Naive thymus-derived CD4-positive, alpha-beta T cell (primary cell): ENCODE data around the gene NKAIN1. TPM values are rescaled to one million over a fixed set of nuclear protein-coding genes. Genes with fewer than 3 reads are reported as not detected.

Experiments
- ATAC-seq: fragments of 150-1000 bp; cut with Tn5 transposase; 2 replicates; pipeline ENCODE4 v1.10.0; 2021; ENCODE audit warnings: mild to moderate bottlenecking, moderate library complexity
- CTCF ChIA-PET: fragments of 350-600 bp; sonication (Branson Sonifier 250); formaldehyde crosslinking; loops from one replicate; lab custom pipeline; 2021; ENCODE audit warnings: antibody characterized with exemption; lab: Charles Lee
- POLR2A ChIA-PET: fragments of 350-600 bp; sonication (Branson Sonifier 250); formaldehyde crosslinking; loops from one replicate; lab custom pipeline; 2021; ENCODE audit warnings: antibody characterized with exemption, inconsistent platforms; lab: Charles Lee
- DNase-seq, 9 donors: peaks; one replicate each; pipeline versions ENCODE4 v3.0.0 to v3.0.0-alpha.2; 2020 to 2022; ENCODE audit warnings: mixed read lengths in 1 of 9
- H3K27ac ChIP-seq: one replicate; pipeline ENCODE4 v1.7.0; 2013; ENCODE audit warnings: mild to moderate bottlenecking, low read depth, low read length, moderate library complexity
- H3K27me3 ChIP-seq, 2 donors: one replicate each; pipeline ENCODE4 v1.7.0; 2013; ENCODE audit warnings: low read length in 2 of 2, mild to moderate bottlenecking in 2 of 2, moderate library complexity in 2 of 2; ENCODE audit not compliant: control insufficient read depth in 2 of 2, insufficient read depth in 2 of 2
- H3K36me3 ChIP-seq, 3 experiments: 1 replicate in 2 of 3; 2 replicates in 1 of 3; pipeline ENCODE4 v1.7.0; 2013; ENCODE audit warnings: low read length in 3 of 3, mild to moderate bottlenecking in 3 of 3, moderate library complexity in 1 of 3; ENCODE audit not compliant: insufficient read depth in 3 of 3, control insufficient read depth in 2 of 3
- H3K4me1 ChIP-seq, 2 donors: one replicate each; pipeline ENCODE4 v1.7.0; 2013; ENCODE audit warnings: low read length in 2 of 2, mild to moderate bottlenecking in 2 of 2, moderate library complexity in 1 of 2; ENCODE audit not compliant: control insufficient read depth in 2 of 2, insufficient read depth in 2 of 2
- H3K4me3 ChIP-seq: 2 replicates; pipeline ENCODE4 v1.7.0; 2013; ENCODE audit warnings: mild to moderate bottlenecking, low read length
- H3K9me3 ChIP-seq, 3 experiments: 1 replicate in 2 of 3; 2 replicates in 1 of 3; pipeline ENCODE4 v1.7.0; 2013; ENCODE audit warnings: low read length in 3 of 3; ENCODE audit not compliant: control insufficient read depth in 2 of 3
- H3K27ac Mint-ChIP-seq, 9 donors: one replicate each; pipeline ENCODE4 v1.8.0; 2020 to 2022; ENCODE audit warnings: mixed read lengths in 9 of 9, mild to moderate bottlenecking in 8 of 9, moderate library complexity in 5 of 9, inconsistent platforms in 2 of 9
- H3K27me3 Mint-ChIP-seq, 5 donors: one replicate each; pipeline ENCODE4 v1.8.0; 2021 to 2022; ENCODE audit warnings: mixed read lengths in 5 of 5, mild to moderate bottlenecking in 1 of 5
- H3K36me3 Mint-ChIP-seq, 5 donors: one replicate each; pipeline ENCODE4 v1.8.0; 2020 to 2022; ENCODE audit warnings: mixed read lengths in 5 of 5, mild to moderate bottlenecking in 3 of 5, inconsistent platforms in 1 of 5
- H3K4me1 Mint-ChIP-seq, 7 donors: one replicate each; pipeline ENCODE4 v1.8.0; 2020 to 2022; ENCODE audit warnings: mixed read lengths in 7 of 7, mild to moderate bottlenecking in 3 of 7, inconsistent platforms in 1 of 7
- H3K4me3 Mint-ChIP-seq, 10 donors: one replicate each; pipeline ENCODE4 v1.8.0; 2020 to 2022; ENCODE audit warnings: mild to moderate bottlenecking in 10 of 10, mixed read lengths in 10 of 10, moderate library complexity in 6 of 10, inconsistent platforms in 2 of 10
- H3K9me3 Mint-ChIP-seq, 11 donors: one replicate each; pipeline ENCODE4 v1.8.0; 2020 to 2022; ENCODE audit warnings: mixed read lengths in 11 of 11, mild to moderate bottlenecking in 4 of 11, inconsistent platforms in 1 of 11, moderate library complexity in 1 of 11
- intact Hi-C, 2 donors: fragments of 100-400 bp; cut with micrococcal nuclease; formaldehyde crosslinking; loops; one replicate each; pipeline ENCODE4 v1.15.1; 2023
- polyA plus RNA-seq, 2 donors: library from polyadenylated mRNA; unstranded; fragments of 300-500 nt; fragmentation: Illumina TruSeq; gene quantifications; one replicate each; pipeline ENCODE4 v1.2.3, GENCODE V29; 2021
- total RNA-seq, 6 experiments: library from RNA in 5 of 6; stranded (reverse) in 5 of 6; gene quantifications; 1 replicate in 5 of 6; 2 replicates in 1 of 6; pipeline ENCODE4 v1.2.3 and lab custom pipeline; 2021 to 2026

The NKAIN1 gene
- total and polyA plus RNA-seq, 7 experiments from 2014 or later: not detected

GRCh38 chr1:31216016-31216415 lies 23.7 kb downstream of the NKAIN1 start:
- H3K9me3 ChIP-seq: no peaks in the 10 kb centered on the region
- ATAC-seq (no peak), DNase-seq (no peak)
- peaks cover 3 to 10% (median 8%) of the 10 kb centered on the region in 5 donors for H3K27me3 Mint-ChIP-seq
- intact Hi-C loops: no loop called here
- H3K36me3 Mint-ChIP-seq: peaks cover 0 to 2% (median 0%) of the 10 kb centered on the region in 5 donors
- ChIA-PET POLR2A (no interaction called here), CTCF (no interaction called here)
- H3K9me3 Mint-ChIP-seq: peaks cover 0 to 15% (median 4%) of the 10 kb centered on the region in 11 donors
- no peak overlapping the region for H3K27ac ChIP-seq
- no peaks in the 10 kb centered on the region for H3K4me1 ChIP-seq
- no peaks in the 10 kb centered on the region for H3K36me3 ChIP-seq
- no peaks in the 10 kb centered on the region for H3K4me1 Mint-ChIP-seq
- H3K27ac Mint-ChIP-seq: no peak overlapping the region
- no peak overlapping the region for H3K4me3 Mint-ChIP-seq
- H3K27me3 ChIP-seq: no peaks in the 10 kb centered on the region
- no peak overlapping the region for H3K4me3 ChIP-seq

- Mint-ChIP-seq H3K27ac (no peak overlapping the region), H3K4me1 (no peaks in the 10 kb centered on the region), H3K4me3 (no peak overlapping the region), H3K27me3 (peaks cover 3 to 13% (median 8%) of the 10 kb centered on the region in 5 donors), H3K9me3 (peaks cover 0 to 23% (median 8%) of the 10 kb centered on the region in 11 donors), H3K36me3 (peaks cover 0 to 4% (median 0%) of the 10 kb centered on the region in 5 donors)
- ATAC-seq (no peak), DNase-seq (no peak)
- intact Hi-C loops: no loop called here
- no peaks in the 10 kb centered on the region for H3K36me3 ChIP-seq
- no peak overlapping the region for H3K27ac ChIP-seq
- H3K27me3 ChIP-seq: no peaks in the 10 kb centered on the region
- H3K4me3 ChIP-seq: no peak overlapping the region
- H3K4me1 ChIP-seq: no peaks in the 10 kb centered on the region
- H3K9me3 ChIP-seq: no peaks in the 10 kb centered on the region
- ChIA-PET POLR2A (no interaction called here), CTCF (no interaction called here)
Measured at GRCh38 chr1:31215065-31215570, 24.6 kb downstream of the NKAIN1 start.

DNA sequence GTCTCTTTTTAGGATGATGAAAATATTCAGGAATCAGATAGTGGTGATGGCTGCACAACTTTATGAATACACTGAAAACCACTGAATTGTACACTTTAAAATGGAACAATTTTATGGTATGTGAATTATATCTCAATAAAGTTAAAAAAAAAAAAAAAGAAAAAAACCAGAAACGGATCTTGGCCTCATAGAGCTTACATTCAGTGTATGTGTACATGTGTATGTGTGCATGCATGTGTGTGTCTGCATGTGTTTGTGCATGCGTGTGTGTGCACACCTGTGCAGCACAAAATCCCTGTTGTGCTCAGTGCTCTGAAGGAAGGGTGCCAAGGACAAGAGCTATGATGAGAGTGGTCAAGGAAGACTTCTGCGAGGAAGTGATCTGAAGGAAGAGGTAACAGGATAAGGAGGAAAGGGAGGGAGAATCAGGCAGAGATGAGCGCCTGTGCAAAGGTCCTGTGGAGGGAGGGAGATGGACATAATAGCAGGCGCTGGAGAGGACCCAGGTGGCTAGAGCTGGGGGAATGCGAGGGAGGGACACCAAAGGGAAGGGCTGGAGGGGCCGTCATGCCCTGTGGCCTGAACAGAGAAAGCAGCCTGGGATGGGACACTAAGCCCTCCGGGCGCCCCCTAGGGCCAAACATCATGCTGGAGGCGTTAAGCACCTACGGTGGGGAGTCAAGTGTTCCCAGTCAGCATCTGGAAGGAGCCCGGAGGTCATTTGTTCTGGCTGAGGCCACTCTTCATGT lies 25.2 kb downstream of the NKAIN1 start:
- Histone ChIP-seq H3K36me3 (no peaks in the 10 kb centered on the region), H3K4me3 (no peak overlapping the region), H3K27ac (no peak overlapping the region), H3K4me1 (no peaks in the 10 kb centered on the region), H3K9me3 (no peaks in the 10 kb centered on the region), H3K27me3 (no peaks in the 10 kb centered on the region)
- Mint-ChIP-seq H3K27me3 (peaks cover 3 to 13% (median 8%) of the 10 kb centered on the region in 5 donors), H3K4me3 (no peak overlapping the region), H3K4me1 (no peaks in the 10 kb centered on the region), H3K9me3 (peaks cover 0 to 27% (median 8%) of the 10 kb centered on the region in 11 donors), H3K36me3 (peaks cover 0 to 4% (median 0%) of the 10 kb centered on the region in 5 donors), H3K27ac (no peak overlapping the region)
- DNase-seq (no peak), ATAC-seq (no peak)
- intact Hi-C loops: no loop called here
- ChIA-PET POLR2A (no interaction called here), CTCF (no interaction called here)

- Histone ChIP-seq H3K4me3 (no peak overlapping the region), H3K9me3 (no peaks in the 10 kb centered on the region), H3K27ac (no peak overlapping the region), H3K27me3 (no peaks in the 10 kb centered on the region), H3K4me1 (no peaks in the 10 kb centered on the region), H3K36me3 (no peaks in the 10 kb centered on the region)
- Mint-ChIP-seq H3K27me3 (peaks cover 2 to 12% (median 4%) of the 10 kb centered on the region in 5 donors), H3K9me3 (peaks cover 0 to 26% (median 8%) of the 10 kb centered on the region in 11 donors), H3K27ac (no peak overlapping the region), H3K4me1 (no peaks in the 10 kb centered on the region), H3K36me3 (peaks cover 0 to 4% (median 0%) of the 10 kb centered on the region in 5 donors), H3K4me3 (no peak overlapping the region)
- ChIA-PET POLR2A (no interaction called here), CTCF (no interaction called here)
- ATAC-seq (no peak), DNase-seq (no peak)
- intact Hi-C loops: no loop called here
Measured at GRCh38 chr1:31208361-31208945, 31.2 kb downstream of the NKAIN1 start.

- ATAC-seq (no peak), DNase-seq (no peak)
- Histone ChIP-seq H3K27ac (no peak overlapping the region), H3K36me3 (no peaks in the 10 kb centered on the region), H3K9me3 (no peaks in the 10 kb centered on the region), H3K4me1 (no peaks in the 10 kb centered on the region), H3K4me3 (no peak overlapping the region), H3K27me3 (no peaks in the 10 kb centered on the region)
- Mint-ChIP-seq H3K4me3 (no peak overlapping the region), H3K9me3 (peaks cover 0 to 21% (median 8%) of the 10 kb centered on the region in 11 donors), H3K27ac (no peak overlapping the region), H3K4me1 (no peaks in the 10 kb centered on the region), H3K27me3 (peaks cover 2 to 12% (median 4%) of the 10 kb centered on the region in 5 donors), H3K36me3 (peaks cover 0 to 4% (median 0%) of the 10 kb centered on the region in 5 donors)
- CTCF ChIA-PET: no interaction called here
- intact Hi-C loops: no loop called here
- POLR2A ChIA-PET: no interaction called here
Measured at GRCh38 chr1:31207569-31207968, 32.1 kb downstream of the NKAIN1 start.

- no peak overlapping the region for H3K27ac ChIP-seq
- ChIA-PET CTCF (no interaction called here), POLR2A (no interaction called here)
- H3K27me3 ChIP-seq: no peaks in the 10 kb centered on the region
- H3K4me1 Mint-ChIP-seq: no peaks in the 10 kb centered on the region
- H3K4me3 ChIP-seq: no peak overlapping the region
- peaks cover 0 to 19% (median 8%) of the 10 kb centered on the region in 11 donors for H3K9me3 Mint-ChIP-seq
- ATAC-seq: no peak
- no peak for DNase-seq
- no peak overlapping the region for H3K4me3 Mint-ChIP-seq
- no peaks in the 10 kb centered on the region for H3K9me3 ChIP-seq
- H3K36me3 Mint-ChIP-seq: peaks cover 0 to 4% (median 0%) of the 10 kb centered on the region in 5 donors
- H3K27me3 Mint-ChIP-seq: peaks cover 2 to 12% (median 4%) of the 10 kb centered on the region in 5 donors
- no peaks in the 10 kb centered on the region for H3K36me3 ChIP-seq
- H3K4me1 ChIP-seq: no peaks in the 10 kb centered on the region
- H3K27ac Mint-ChIP-seq: no peak overlapping the region
- intact Hi-C loops: no loop called here
Measured at GRCh38 chr1:31207046-31207445, 32.6 kb downstream of the NKAIN1 start.
